Loucy (cell line): ENCODE results near the gene DRAXIN.

Experiments
- EZH2phosphoT487 ChIP-seq: fragments of 200-600 bp; IDR thresholded peaks from 2 replicates; pipeline ENCODE4 v1.6.1; 2018; ENCODE audit warnings: antibody characterized with exemption, mild to moderate bottlenecking, moderate library complexity, borderline replicate concordance
- TF ChIP-seq, protein P1 (sequence below): fragments of 200-600 bp; sonication (generic); conservative IDR thresholded peaks from 2 replicates; pipeline ENCODE4 v1.5.1; 2014; ENCODE audit warnings: mild to moderate bottlenecking, antibody characterized with exemption, low read length

GRCh38 chr1:11678442-11678841 is 13.1 kb upstream of the DRAXIN start:
- TF ChIP-seq, protein P1, sequence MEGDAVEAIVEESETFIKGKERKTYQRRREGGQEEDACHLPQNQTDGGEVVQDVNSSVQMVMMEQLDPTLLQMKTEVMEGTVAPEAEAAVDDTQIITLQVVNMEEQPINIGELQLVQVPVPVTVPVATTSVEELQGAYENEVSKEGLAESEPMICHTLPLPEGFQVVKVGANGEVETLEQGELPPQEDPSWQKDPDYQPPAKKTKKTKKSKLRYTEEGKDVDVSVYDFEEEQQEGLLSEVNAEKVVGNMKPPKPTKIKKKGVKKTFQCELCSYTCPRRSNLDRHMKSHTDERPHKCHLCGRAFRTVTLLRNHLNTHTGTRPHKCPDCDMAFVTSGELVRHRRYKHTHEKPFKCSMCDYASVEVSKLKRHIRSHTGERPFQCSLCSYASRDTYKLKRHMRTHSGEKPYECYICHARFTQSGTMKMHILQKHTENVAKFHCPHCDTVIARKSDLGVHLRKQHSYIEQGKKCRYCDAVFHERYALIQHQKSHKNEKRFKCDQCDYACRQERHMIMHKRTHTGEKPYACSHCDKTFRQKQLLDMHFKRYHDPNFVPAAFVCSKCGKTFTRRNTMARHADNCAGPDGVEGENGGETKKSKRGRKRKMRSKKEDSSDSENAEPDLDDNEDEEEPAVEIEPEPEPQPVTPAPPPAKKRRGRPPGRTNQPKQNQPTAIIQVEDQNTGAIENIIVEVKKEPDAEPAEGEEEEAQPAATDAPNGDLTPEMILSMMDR = no peak
- TF ChIP-seq EZH2phosphoT487 = no peak
